Smooth muscle cell (in vitro differentiated cells): ENCODE data around the gene ZNF880. TPM values are rescaled to one million over a fixed set of nuclear protein-coding genes. Genes with fewer than 3 reads are reported as not detected.

Source experiments
- DNase-seq: peaks from one replicate; lab custom pipeline; 2025; ENCODE audit not compliant: unreplicated experiment; lab: John Stamatoyannopoulos, UW
- H2AFZ ChIP-seq: fragments of 200-600 bp; sonication (generic); 2 replicates; pipeline ENCODE4 v1.6.0; 2016; ENCODE audit warnings: antibody characterized with exemption, low read depth, mild to moderate bottlenecking
- H3F3A ChIP-seq: fragments of 200-600 bp; sonication (generic); 2 replicates; pipeline ENCODE4 v1.6.0; 2017; ENCODE audit warnings: antibody characterized with exemption, low read depth
- H3K27ac ChIP-seq: fragments of 200-600 bp; sonication (generic); 2 replicates; pipeline ENCODE4 v1.5.1; 2016; ENCODE audit warnings: low read depth, mild to moderate bottlenecking
- H3K27me3 ChIP-seq: fragments of 200-600 bp; sonication (generic); 2 replicates; pipeline ENCODE4 v1.6.1; 2016; ENCODE audit warnings: low read depth, mild to moderate bottlenecking
- H3K36me3 ChIP-seq: fragments of 200-600 bp; sonication (generic); 2 replicates; pipeline ENCODE4 v1.5.1; 2016; ENCODE audit warnings: low read depth
- H3K4me1 ChIP-seq: fragments of 200-600 bp; sonication (generic); 2 replicates; pipeline ENCODE4 v1.5.1; 2016; ENCODE audit warnings: low read depth
- H3K4me2 ChIP-seq: fragments of 200-600 bp; sonication (generic); 2 replicates; pipeline ENCODE4 v1.6.0; 2016; ENCODE audit warnings: mild to moderate bottlenecking
- H3K4me3 ChIP-seq: fragments of 200-600 bp; sonication (generic); 2 replicates; pipeline ENCODE4 v1.5.1; 2016; ENCODE audit warnings: mild to moderate bottlenecking
- H3K79me2 ChIP-seq: fragments of 200-600 bp; sonication (generic); 2 replicates; pipeline ENCODE4 v1.6.0; 2016; ENCODE audit warnings: low read depth, mild to moderate bottlenecking
- H3K9ac ChIP-seq: fragments of 200-600 bp; sonication (generic); 2 replicates; pipeline ENCODE4 v1.6.0; 2016; ENCODE audit warnings: low read depth
- H3K9me3 ChIP-seq: fragments of 200-600 bp; sonication (generic); replicated peaks from 2 replicates; pipeline ENCODE4 v1.5.1; 2016; ENCODE audit warnings: low read depth
- H4K20me1 ChIP-seq: fragments of 200-600 bp; sonication (generic); 2 replicates; pipeline ENCODE4 v1.6.0; 2016; ENCODE audit warnings: low read depth
- WGBS: methylation state at CpG from one replicate; pipeline ENCODE4 v1.1.7; 2016; ENCODE audit warnings: low lambda C conversion rate; 5-methylcytosine and 5-hydroxymethylcytosine counted together
- polyA plus RNA-seq: library from polyadenylated mRNA; unstranded; fragments of >200 nt; fragmentation: Nextera tagmentation; extraction: Ambion mirVana; gene quantifications from 2 replicates; pipeline ENCODE4 v1.2.1, GENCODE V29; 2016
- total RNA-seq: library from RNA; depleted of rRNA; stranded (reverse); fragments of >200 nt; gene quantifications from 2 replicates; pipeline ENCODE4 v1.2.3, GENCODE V29; 2014
- TF ChIP-seq, protein P1 (sequence below): fragments of 200-600 bp; sonication (generic); IDR thresholded peaks from 2 replicates; pipeline ENCODE4 v1.5.1; 2017; ENCODE audit warnings: borderline replicate concordance, mild to moderate bottlenecking, antibody characterized with exemption; ENCODE audit not compliant: insufficient read depth, poor library complexity, severe bottlenecking

ZNF880 gene
- total and polyA plus RNA-seq, 2 experiments from 2014 or later, result 21.9 to 25.3 TPM

DNA sequence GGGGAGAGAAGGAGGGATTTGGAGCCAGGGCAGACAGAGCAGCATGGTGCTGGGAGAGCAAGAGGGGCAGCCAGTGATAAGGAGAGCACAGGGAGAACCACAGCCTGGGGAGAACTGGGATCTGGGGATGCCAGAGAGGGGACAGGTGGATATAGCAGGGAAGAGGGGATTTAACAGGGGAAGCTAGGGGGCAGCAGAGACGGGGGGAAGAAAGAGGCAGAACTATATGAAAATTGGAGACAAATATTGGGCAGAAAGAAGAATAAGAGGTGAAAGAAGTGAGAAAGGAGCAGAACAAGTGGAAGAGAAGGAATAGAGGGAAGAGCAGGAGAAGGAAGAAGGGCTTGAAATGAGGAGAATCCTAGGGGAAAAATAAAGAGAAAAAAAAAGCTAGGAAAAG lies 21.4 kb downstream of the ZNF880 start:
- Histone ChIP-seq H3K27ac (no peak overlapping the region), H3K4me1 (no peaks in the 10 kb centered on the region), H3K9me3 (peaks cover 11% of the 10 kb centered on the region), H3F3A (no peaks in the 10 kb centered on the region), H3K36me3 (peaks cover 25% of the 10 kb centered on the region), H2AFZ (no peak overlapping the region), H3K9ac (no peak overlapping the region), H4K20me1 (no peaks in the 10 kb centered on the region), H3K27me3 (no peaks in the 10 kb centered on the region), H3K4me2 (no peak overlapping the region), H3K79me2 (peaks cover 2% of the 10 kb centered on the region), H3K4me3 (no peak overlapping the region)
- DNase-seq, result no peak
- WGBS, result 33% methylated on average over 1 of the region's 1 CpG
- TF ChIP-seq, protein P1, sequence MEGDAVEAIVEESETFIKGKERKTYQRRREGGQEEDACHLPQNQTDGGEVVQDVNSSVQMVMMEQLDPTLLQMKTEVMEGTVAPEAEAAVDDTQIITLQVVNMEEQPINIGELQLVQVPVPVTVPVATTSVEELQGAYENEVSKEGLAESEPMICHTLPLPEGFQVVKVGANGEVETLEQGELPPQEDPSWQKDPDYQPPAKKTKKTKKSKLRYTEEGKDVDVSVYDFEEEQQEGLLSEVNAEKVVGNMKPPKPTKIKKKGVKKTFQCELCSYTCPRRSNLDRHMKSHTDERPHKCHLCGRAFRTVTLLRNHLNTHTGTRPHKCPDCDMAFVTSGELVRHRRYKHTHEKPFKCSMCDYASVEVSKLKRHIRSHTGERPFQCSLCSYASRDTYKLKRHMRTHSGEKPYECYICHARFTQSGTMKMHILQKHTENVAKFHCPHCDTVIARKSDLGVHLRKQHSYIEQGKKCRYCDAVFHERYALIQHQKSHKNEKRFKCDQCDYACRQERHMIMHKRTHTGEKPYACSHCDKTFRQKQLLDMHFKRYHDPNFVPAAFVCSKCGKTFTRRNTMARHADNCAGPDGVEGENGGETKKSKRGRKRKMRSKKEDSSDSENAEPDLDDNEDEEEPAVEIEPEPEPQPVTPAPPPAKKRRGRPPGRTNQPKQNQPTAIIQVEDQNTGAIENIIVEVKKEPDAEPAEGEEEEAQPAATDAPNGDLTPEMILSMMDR, result no peak

DNA sequence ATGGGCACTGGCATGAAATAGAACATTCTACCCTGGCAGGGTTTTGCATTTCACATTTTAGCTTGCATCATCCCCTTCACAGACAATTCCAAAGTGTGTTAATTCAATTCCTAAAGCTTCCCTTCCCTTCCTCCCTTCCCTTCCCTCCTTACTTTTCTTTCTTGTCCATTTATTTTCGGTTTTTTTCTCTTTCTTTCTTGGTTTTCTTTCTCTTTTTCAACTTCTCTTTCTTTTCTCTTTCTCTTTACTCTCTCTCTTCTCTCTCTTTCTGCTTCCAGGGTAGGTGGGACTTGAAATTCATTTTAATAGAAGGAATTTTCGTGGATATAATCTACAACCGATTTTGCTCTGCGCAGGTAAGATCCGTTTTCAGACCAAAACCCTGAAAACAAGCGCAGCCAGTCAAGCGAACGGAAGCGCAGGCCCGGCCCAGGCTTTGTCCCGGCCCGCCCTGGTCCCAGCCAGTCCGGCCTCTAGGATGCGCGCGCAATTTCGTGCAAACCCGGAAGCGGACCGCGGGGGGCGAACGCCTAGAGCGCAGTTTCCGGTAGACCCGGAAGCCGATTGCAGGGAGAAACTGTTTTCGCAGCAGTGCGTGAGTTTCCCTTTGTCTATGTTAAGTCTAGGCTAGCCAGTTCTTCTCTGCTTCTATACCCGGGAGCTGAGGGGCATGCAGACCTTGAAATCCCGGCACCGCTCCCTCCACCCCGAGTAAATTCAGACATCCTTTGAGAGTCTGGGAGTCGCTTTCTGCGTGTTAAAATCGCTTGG lies 27.8 kb downstream of the ZNF880 start, which contains the start of gene ZNF528:
ZNF528 (plus strand) TSS at position 540 of the 771 bp plus-strand sequence. CDS start 4,165 bp downstream, outside the sequence.
- H3K4me3 ChIP-seq, result peak within 1 kb of the TSS; percentile 67
- H3K4me2 ChIP-seq, result peak within 1 kb of the TSS; percentile 85
- peak within 1 kb of the TSS; percentile 78 for H3K27ac ChIP-seq
- H3K9me3 ChIP-seq, result no peaks in the 10 kb centered on the region
- H4K20me1 ChIP-seq, result no peaks in the 10 kb centered on the region
- 8% methylated on average over 36 of the region's 36 CpGs for WGBS
- DNase-seq, result peak; percentile 20
- H3K9ac ChIP-seq, result peak within 1 kb of the TSS; percentile 90
- peaks cover 23% of the 10 kb centered on the region for H3K36me3 ChIP-seq
- peak within 1 kb of the TSS; percentile 76 for H2AFZ ChIP-seq
- H3K4me1 ChIP-seq, result peaks cover 5% of the 10 kb centered on the region
- TF ChIP-seq, protein P1, result no peak
- H3K79me2 ChIP-seq, result peaks cover 13% of the 10 kb centered on the region
- H3K27me3 ChIP-seq, result no peaks in the 10 kb centered on the region
- no peaks in the 10 kb centered on the region for H3F3A ChIP-seq

DNA sequence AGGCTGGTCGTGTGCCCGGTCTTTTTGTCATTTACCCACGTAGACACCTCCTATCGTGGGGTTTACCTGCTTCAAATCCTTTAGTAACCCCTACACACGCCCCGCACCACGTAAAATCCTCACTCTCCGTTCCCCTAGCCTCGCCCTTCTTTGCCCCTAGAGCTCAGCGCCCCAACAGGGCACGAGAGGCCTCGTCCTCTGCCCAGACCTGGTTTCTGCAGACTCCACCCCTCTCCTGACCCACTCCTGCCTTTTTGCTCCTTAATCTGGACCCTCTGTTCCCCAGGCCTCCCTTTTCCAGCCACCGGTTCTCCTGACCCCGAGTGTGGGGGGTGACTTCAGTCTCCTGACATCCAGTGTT lies 28.3 kb downstream of the ZNF880 start:
- H3K4me3 ChIP-seq, result peak overlapping the region; percentile 67
- H4K20me1 ChIP-seq, result no peaks in the 10 kb centered on the region
- peak overlapping the region; percentile 90 for H3K9ac ChIP-seq
- peaks cover 5% of the 10 kb centered on the region for H3K4me1 ChIP-seq
- peaks cover 24% of the 10 kb centered on the region for H3K36me3 ChIP-seq
- peaks cover 13% of the 10 kb centered on the region for H3K79me2 ChIP-seq
- H3F3A ChIP-seq, result no peaks in the 10 kb centered on the region
- peak overlapping the region; percentile 40 for H2AFZ ChIP-seq
- no peak for DNase-seq
- TF ChIP-seq, protein P1, result no peak
- no peaks in the 10 kb centered on the region for H3K9me3 ChIP-seq
- peak overlapping the region; percentile 85 for H3K4me2 ChIP-seq
- no peaks in the 10 kb centered on the region for H3K27me3 ChIP-seq
- 27% methylated on average over 14 of the region's 14 CpGs for WGBS
- H3K27ac ChIP-seq, result peak overlapping the region; percentile 8
